OCI-LY7 (cell line): ENCODE measurements around the gene ECM2.

Experiments used
- CTCF ChIP-seq: fragments of 200-600 bp; sonication (generic); conservative IDR thresholded peaks from 2 replicates; pipeline ENCODE4 v1.5.1; 2014; ENCODE audit warnings: mild to moderate bottlenecking, antibody characterized with exemption, low read length, moderate library complexity, mixed read lengths
- EZH2phosphoT487 ChIP-seq: fragments of 200-600 bp; sonication (generic); IDR thresholded peaks from 2 replicates; pipeline ENCODE4 v1.6.1; 2018; ENCODE audit warnings: low read depth, borderline replicate concordance, mild to moderate bottlenecking, mixed run types, antibody characterized with exemption, low read length, moderate library complexity, mixed read lengths

- no peak for TF ChIP-seq CTCF
- no peak for TF ChIP-seq EZH2phosphoT487
These were observed 55.5 kb downstream of the ECM2 start for GRCh38 chr9:92480291-92480771.
